HPDE6-E6E7 (cell line): ENCODE data around the gene FILIP1.

Experiments used
- DNase-seq: peaks from one replicate; pipeline ENCODE4 v3.0.0; 2011; ENCODE audit warnings: missing footprints; ENCODE audit errors: extremely low spot score

The FILIP1 gene

DNA sequence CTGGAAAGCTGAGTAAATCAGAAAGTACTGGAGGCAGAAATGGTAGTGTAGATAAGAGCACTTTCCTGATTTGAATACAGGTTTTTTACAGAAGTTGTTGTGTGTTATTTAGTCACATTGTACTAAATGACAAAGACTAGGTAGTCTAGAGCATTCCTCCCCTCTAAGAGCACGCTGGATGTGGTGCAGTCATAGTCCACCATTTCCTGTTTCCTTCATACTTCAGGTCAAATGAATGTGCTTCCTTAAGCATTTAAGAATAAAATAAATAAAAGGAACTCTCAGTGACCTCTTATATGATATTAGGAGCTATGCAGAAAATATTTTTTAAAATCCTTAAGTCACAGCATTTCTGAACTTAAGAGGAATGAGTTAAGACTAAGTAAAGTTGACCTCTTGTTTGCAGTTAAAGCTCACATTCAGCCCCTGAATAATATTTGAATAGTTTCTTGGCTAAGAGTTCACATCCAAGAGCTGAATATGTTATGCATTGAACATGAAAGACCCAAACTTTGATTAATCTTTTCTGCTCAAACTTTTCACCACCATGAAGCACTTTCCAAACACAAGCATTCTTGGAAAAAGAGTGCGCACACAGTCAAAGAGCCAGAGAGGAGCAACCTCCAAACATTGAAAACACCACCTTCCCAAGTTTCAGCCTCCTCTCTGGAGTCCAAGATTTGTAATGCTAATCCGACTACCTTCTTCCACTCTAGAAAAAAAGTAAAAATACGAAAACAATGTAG is 155.6 kb downstream of the FILIP1 start:
- DNase-seq = no peak

DNA sequence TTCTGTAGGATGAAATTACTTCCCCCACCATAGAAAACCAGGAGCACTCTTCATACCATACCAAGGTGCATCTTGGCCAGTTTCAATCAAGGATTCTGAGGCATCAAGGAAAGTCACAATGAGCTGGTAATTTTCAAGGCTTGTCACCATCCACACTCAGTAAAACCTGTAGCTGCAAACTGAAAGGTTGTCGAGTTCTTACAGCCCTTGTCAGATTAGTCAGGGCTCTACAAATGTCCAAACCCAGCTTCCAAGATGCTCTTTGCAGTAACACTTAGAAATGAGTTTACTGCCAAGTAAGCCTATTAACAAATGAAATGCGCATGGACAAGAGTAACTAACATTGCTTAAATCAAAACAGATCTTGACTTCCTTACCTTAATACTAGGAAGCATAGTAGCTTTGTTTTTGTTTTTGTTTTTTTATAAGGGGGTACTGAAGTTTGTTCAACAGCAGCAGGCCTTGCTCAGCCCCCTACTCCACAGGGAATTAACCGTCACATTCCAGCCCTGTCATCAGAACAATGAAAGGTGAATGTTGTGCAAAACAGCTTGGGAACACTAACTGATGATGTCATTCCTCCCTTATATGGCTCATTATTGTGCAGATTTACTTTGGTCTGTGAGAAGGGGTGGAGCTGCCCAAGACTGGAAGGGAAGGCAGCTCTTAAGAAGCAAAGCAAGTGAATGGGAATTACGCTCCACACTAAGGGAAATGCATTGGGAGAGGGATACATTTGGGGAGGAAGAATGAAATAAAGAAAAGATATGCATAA is 159.1 kb downstream of the FILIP1 start:
- DNase-seq = no peak

DNA sequence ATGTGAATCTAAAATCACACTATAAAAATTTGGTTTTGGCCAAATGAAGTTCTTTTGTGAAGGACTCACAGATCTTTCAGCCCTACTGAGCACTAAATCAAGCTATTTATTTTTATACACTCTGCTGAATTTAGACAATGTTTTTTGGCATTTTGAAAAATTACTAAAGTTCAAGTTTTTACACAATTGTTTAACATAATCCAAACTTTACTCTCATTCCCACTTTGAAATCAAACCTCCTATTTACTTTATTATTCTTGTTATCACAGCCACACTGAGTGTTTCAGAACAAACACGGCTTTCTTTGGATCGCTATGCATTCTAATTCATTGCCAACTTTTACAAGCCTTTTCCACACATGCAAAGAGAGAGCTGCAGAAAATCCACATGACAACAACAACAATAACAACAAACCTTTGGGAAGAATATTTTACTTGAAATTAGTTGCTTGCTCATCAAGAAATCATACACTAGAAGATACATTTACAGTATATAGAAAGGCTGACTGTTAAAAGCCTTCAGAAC is 159.9 kb downstream of the FILIP1 start:
- DNase-seq = no peak

DNA sequence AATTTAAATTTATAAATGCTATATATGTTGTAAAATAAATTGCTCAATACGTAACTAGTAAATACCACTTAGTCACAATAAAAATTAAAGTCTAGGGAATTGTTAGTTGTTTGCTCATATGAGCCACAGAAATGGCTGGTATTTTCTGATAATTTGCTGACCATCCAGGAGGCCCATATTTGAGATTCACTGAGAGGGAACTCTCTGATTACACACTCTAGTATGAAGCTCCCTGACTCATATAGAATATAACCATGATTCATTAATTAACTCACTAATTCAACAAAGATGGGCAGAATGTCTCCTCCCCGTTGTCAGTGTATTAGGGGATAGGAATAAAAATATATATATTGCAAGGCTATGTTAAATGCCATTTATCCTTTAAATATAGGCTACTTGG is 162.4 kb downstream of the FILIP1 start:
- DNase-seq = no peak

DNA sequence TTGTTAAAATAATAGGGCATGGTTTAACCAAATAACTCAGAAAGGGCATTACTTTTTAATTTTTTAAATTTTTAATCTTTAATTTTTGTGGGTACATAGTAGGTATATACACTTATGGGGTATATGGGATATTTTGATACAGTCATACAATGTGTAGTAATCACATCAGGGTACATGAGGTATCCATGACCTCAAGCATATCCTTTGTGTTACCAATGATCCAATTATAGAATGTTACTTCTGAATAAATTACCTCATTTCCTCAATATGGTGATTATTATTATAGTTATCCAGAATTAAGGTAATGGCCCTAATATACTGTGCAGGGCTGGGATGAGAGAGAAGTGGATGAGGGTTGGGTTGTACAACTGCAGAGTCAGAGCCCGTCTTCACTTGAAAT is 163.9 kb downstream of the FILIP1 start:
- DNase-seq = no peak

DNA sequence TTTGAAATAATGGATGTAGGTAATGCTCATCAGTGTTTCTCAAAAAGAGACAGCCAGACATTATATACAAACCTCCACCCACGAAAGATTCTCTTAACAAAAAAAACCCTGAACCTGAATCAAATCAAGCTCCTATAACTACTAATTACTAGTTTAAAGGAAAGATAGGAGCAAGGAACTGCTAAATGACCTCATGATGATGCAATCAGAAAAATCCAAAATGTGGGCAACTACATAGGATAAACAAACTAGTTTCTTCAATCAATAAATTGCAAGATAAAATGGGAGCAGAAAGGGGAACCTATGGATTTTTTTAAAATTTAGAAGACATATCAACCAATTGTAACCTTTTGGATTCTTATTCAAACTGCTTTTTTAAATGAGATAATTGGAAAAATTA is 165.8 kb downstream of the FILIP1 start:
- DNase-seq = no peak

DNA sequence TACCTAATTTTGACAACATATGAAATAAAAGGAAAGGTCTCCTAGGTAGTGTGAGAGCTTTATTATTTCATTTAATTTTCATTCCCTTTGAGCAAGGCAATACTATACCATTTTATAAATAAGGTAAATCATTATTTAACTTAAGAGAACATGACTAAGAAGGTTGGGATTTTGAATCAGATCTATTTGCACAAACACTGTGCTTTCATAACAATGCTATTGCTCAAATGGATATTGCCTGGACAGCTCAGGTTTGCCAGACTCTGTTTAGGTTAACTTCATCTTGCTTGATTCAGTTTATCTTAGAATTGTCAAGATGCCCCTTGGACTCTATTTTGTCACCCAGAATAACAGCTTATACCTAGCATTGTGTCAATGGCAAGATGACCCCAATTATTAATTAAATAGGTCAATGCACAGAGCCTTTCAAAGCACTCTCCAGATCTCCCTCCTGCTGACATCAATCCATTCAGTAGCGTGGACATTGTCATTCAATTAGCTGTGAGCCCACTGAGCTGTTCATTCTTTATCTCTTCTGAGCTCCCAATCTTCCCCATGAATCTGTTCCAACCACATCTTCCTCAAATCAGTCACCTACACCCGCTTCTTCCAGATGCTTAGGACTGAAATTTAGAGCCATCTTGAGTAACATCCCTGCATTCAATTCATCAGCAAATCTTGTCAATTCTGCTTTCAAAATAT is 166.9 kb downstream of the FILIP1 start:
- no peak for DNase-seq

DNA sequence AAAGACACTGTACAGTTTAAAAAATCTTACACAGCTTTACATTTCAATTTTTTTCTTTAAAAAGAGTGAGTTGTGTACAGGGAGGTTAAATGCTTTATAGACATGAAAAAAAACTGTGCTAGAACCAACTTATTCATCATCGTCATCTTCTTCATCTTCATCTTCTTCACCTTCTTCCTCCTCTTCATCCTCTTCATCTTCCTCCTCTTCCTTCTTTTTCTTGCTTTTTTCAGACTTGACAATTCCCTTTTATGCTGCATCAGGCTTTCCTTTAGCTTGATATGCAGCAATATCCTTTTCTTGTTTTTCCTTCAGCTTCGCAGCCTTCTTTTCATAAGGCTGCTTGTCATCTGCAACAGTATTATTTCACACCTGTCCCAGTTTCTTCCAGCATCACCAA is 174.7 kb downstream of the FILIP1 start:
- no peak for DNase-seq

DNA sequence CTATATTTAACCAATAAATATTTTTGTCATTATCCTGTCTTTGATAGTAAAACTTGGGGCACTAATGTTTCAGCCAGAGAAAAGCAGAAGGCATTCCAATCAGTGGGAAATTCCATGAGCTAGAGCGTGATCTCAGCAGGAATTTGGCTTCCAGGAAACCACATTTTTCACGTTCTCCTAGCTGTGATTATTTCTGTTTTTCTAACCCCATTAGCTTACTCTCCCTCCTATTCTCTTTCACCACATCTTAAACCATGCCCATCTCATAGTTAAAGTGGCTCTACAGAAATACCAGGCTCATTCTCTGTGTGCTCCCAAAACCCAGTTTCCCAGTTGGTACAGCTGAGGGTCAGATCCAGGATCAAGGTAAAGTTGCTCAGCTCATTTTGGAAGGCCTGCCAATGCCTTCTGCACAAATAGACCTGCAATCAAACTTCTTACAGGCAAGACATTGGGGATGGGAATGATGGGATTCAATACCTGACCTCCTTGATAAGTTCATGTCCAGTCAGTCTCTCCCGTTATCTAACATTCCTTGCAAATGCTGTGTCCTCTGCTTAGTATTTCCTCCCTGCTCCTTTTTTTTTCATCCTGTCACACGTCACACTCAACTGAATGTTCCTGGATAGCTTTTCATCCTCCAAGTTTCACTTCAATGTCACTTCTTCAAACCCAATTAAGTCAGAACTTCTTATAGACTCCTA is 175.9 kb downstream of the FILIP1 start:
- no peak for DNase-seq

DNA sequence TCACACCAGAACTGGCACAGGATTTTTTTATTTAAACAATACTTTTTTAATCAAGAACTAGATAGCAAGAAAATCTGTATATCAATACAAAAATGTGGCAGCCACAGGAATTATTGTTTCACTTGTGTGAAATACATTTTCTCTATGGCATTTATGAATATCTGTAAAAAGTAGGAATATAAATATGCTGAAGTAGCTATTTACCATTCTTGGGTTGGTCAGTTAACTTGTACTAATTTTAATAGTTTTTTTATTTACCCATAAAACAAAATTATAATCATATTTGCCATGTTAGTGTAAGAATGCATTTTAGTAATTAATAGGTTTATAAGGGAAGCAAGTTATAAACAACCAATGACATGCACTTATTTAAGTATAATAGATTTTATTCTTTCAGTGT is 177.6 kb downstream of the FILIP1 start:
- DNase-seq = no peak

DNA sequence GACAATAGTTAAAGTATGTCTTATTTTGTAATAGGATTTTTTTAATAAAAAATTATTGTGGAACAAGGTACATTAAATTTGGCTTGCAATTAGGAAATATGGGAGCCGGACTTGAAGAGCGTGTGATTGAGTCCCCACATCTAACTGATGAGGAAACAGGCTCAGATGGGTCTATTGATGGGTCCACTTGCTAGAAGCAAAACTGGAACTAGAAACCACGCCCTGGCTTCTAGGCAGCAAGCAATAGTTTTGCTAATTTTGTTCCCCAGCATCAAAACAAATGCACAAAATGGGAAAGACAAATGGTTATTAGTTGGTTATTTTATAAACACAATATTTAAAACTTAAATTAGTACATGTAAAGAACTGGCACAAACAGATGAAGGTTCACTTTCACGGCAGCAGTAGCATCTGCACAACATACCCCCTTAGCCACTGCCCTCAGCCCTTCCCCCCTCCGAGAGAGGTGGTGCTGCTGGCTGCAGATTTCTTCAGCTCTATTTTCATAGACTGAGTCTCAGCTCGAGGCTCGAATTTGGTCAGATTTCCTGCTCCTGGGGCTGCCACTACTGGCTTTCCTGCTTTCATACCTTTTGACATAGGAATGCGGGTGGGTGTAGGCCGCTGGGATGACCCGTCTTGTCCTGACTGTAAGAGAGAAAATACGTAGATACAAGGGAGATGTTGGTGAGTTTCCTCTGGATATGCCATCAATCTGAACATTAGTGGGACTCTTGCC is 185.2 kb downstream of the FILIP1 start:
- DNase-seq = no peak

DNA sequence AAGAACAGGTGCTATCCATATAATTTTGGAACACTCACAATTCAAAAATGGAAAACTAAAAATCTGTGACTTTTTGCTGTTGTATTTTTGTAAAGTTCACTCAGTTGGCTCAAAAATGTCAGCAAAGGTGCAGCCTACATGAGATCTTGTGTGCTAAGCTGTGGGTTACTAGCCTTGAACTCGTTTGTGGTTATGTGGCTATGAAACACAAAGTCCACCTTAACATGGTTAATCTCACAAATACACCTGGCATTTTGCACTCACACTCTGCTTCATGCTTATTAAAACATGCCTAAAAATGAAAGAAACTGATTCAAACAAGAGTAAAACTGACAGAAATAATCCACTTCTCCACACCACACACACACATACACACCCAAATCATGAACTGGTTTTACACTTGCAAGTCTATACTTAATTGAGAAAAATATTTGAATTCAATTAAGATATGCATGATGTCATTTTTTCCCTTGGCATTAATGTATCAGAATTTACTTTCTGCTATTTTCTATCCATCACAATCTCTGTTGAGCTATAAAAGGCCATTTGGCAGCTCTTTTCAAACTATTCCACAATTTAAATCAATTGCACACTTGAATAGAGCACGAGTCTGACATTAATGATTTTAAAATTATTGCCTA is 186.1 kb downstream of the FILIP1 start:
- no peak for DNase-seq

DNA sequence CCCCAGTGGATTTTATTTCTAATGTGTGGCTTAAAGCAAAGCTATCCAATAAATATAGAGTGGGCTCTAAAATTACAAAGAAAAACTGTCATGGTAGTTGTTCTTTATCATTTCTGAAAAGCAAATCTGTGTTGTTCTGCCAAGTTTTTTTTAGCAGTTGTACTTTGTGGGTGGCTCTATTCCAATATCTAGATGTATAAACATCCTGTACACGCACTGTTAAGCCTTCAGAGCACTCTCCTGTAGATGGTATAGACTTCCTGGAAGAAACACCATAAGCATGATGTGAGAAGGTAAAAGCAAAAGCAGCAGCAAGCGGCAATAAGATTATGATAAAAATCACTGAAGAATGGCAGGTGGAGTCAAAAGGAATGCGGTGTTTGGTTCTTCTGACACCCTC is 187.5 kb downstream of the FILIP1 start:
- no peak for DNase-seq

DNA sequence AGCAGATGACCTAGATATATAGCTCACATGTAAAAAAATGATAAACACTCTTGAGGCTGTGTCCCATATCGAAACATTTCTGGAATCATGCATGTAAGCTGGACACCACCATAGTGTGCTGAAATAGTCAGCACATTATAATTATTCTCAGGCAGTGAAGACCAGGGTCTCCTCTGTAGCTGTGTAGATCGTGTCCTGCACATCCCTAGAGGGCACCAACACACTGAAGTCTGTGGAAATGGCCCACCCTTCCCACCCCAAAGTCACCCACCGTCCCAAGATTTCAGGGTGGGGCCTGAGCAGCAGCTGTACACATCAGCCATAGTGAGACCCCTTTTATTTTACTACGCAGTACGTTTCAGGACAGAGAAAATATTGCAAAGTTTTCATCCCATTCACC is 188.0 kb downstream of the FILIP1 start:
- no peak for DNase-seq

DNA sequence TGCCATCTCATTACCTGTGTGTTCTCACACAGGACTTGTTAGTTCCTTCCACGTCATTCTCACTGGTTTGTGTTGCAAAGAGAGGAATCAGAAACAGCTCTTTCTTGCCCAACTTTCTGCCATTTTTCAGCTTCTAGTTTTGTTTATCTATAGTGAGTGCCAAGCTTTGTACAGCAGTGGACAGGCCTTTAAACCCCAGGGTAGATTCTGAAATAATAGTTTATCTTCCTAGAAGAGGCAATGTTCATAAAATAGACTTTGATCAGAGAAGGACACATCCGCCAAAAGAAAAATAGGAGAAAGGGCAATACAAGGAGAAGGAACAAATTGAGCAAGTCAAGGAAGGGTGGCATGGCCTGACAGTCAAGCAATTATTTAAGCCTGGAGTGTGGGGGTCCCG is 191.3 kb downstream of the FILIP1 start:
- DNase-seq = no peak

DNA sequence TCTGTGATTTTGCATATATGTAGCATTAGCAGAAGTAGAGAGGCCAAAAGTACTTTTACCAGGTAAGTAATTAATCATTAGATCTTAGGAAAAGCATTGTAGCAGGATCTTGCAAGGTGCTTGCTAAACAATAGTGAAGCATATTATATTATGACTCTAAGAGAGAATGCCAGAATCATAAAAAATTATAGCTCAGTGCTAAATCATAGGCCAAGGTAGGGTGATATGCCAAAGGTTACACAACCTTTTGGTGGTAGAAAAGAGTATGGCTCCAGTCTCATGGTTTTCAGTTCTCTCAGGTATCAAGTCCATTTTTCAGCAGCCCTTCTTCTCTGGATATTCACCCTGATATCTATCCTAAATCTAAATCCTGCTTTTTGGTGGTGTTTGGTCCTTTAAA is 192.1 kb downstream of the FILIP1 start:
- DNase-seq = no peak

DNA sequence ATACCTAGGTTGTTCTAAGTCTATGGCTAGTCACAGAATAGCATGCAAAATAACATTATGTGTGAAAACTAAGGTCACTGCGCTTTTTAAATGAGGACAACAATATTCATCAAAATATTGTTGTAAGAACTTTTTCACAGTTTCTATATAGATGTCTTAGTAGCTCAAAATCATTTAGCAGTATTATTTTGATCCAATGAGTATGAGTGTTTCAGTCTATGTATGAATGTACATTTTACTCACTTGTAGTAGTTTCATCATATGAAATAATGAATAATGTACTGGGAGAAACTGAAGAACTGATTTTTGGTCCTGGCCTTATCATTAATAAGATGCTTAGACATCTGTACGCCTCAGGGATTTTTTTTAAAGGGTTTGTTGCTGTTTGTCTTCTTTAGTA is 192.5 kb downstream of the FILIP1 start:
- no peak for DNase-seq

DNA sequence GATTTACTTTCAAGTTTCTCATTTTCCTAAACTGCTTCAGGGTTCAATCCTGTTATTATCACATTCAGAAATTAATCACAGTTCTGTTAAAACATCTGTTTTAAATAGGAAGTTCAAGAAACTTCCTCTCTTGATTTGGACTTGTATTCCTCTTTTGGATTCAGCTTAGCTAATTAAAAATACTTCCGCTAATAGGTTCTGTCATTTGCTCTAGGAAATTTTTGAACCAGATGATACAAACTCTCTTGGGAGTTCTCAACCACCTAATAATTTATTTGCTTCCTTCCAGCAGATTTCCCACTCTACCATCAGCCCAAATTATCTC is 193.1 kb downstream of the FILIP1 start:
- no peak for DNase-seq

DNA sequence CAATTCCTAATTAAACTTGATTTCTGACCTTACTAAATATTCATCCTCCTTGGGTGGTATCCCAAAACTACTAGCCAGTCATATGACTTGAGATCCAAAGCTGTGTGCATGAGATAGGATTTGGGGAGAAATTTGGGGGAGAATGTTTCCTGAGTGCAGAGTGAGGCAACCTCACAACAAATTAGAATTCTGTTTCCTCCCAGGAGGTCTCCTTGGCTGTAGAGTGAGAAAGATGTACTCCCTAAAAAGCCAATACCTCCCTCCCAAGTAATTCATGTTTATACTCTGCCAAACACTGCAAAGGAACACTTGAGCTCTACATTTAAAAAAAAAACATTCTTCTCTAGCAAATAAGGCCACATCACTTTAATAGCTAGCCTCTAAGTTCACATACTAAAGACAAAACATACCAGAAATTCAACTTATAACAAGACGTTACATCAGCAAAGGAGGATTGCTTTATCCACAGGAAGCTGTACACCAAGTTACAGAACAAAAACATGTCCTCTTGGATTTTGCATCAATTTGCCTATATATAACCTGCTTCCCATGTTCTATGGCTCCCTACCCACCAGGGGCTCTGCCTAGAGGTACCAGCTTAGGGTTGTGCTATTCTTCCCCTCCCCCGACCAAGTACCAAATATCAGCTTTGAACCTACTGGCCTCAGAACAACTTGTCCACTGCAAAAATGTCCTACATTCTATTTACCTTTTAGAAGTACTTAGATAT is 193.6 kb downstream of the FILIP1 start:
- DNase-seq = no peak
